ENCODE data around the gene SMIM7.

The SMIM7 gene

DNA sequence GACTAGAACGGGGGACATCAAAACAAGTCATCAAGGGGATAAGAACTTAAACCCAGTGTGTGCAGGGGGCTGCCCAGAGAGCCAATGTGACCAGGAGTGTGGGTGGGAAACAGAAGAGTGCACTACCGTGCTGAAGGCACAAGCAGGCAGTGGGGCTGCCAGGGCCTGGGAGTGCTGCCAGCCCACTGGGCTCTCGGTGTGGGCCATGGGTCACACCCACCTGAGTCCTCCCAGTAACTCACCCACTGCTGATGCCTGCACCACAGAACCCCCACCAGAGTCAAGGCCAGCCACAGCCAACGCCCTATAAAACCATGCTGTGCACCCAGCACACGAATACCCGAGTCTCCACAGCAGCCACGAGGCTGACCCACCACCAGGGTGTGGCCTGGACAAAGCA lies 40.5 kb downstream of the SMIM7 start:
- no peak for TF ChIP-seq EZH2 (optimal IDR thresholded peaks at IDR 0.05; ENCODE audit: low read depth, low read length)
- TF ChIP-seq EZH2phosphoT487 (IDR thresholded peaks at IDR 0.05; ENCODE audit: low read length), result no peak
- TF ChIP-seq CTCF (IDR thresholded peaks at IDR 0.05; ENCODE audit: low read length), result no peak
- Histone ChIP-seq H3K9me3 (replicated peaks; ENCODE audit: insufficient read depth, low read length) (no peaks in the 10 kb centered on the region), H3K4me1 (ENCODE audit: low read length) (peaks cover 13% of the 10 kb centered on the region), H3K79me2 (ENCODE audit: low read length) (peaks cover 100% of the 10 kb centered on the region), H3K27me3 (replicated peaks; ENCODE audit: insufficient read depth, low read length) (no peaks in the 10 kb centered on the region), H2AFZ (ENCODE audit: low read length) (no peak overlapping the region), H3F3A (ENCODE audit: insufficient read depth, low read length) (no peaks in the 10 kb centered on the region), H3K9ac (ENCODE audit: low read length) (no peak overlapping the region), H3K4me3 (ENCODE audit: low read length) (no peak overlapping the region), H3K9me2 (replicated peaks; ENCODE audit: insufficient read depth, low read length) (no peaks in the 10 kb centered on the region), H3K36me3 (replicated peaks; ENCODE audit: insufficient read depth, low read length) (no peaks in the 10 kb centered on the region; the same call in 1 of the 2 replicates), H3K4me2 (ENCODE audit: low read depth, low read length) (no peak overlapping the region), H4K20me1 (ENCODE audit: insufficient read depth, low read length) (peaks cover 88% of the 10 kb centered on the region), H3K27ac (ENCODE audit: low read length) (no peak overlapping the region)
- no peak for DNase-seq

DNA sequence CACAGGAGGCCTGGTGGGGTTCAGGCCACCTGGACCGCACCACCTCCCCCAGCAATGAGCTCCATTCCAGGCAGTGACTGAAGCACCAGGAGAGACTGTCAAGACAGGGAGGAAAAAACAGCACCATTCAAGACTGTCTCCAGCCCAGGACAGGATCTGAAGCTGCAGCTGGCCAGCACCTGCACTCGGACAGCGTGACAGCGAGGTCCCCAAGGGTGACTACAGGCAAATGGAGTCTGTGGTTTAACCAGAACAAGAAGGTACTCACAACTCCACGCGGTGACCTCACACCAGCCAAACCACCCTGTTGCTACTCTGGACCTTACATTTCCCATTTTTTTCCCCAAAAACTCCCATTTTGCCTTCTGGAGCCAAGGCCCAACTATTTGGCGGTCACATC lies 41.7 kb downstream of the SMIM7 start:
- Histone ChIP-seq H4K20me1 (ENCODE audit: insufficient read depth, low read length) (peaks cover 91% of the 10 kb centered on the region), H3K79me2 (ENCODE audit: low read length) (peaks cover 100% of the 10 kb centered on the region), H3K27ac (ENCODE audit: low read length) (no peak overlapping the region), H3F3A (ENCODE audit: insufficient read depth, low read length) (no peaks in the 10 kb centered on the region), H3K9ac (ENCODE audit: low read length) (no peak overlapping the region), H3K9me3 (replicated peaks; ENCODE audit: insufficient read depth, low read length) (no peaks in the 10 kb centered on the region), H3K4me1 (ENCODE audit: low read length) (peaks cover 3% of the 10 kb centered on the region; the same call in 1 of the 2 replicates), H3K4me2 (ENCODE audit: low read depth, low read length) (no peak overlapping the region), H3K27me3 (replicated peaks; ENCODE audit: insufficient read depth, low read length) (no peaks in the 10 kb centered on the region), H3K36me3 (replicated peaks; ENCODE audit: insufficient read depth, low read length) (no peaks in the 10 kb centered on the region), H3K9me2 (replicated peaks; ENCODE audit: insufficient read depth, low read length) (no peaks in the 10 kb centered on the region), H2AFZ (ENCODE audit: low read length) (no peak overlapping the region), H3K4me3 (ENCODE audit: low read length) (no peak overlapping the region)
- no peak for DNase-seq
- TF ChIP-seq EZH2phosphoT487 (IDR thresholded peaks at IDR 0.05; ENCODE audit: low read length) (no peak), CTCF (IDR thresholded peaks at IDR 0.05; ENCODE audit: low read length) (no peak), EZH2 (optimal IDR thresholded peaks at IDR 0.05; ENCODE audit: low read depth, low read length) (no peak)

DNA sequence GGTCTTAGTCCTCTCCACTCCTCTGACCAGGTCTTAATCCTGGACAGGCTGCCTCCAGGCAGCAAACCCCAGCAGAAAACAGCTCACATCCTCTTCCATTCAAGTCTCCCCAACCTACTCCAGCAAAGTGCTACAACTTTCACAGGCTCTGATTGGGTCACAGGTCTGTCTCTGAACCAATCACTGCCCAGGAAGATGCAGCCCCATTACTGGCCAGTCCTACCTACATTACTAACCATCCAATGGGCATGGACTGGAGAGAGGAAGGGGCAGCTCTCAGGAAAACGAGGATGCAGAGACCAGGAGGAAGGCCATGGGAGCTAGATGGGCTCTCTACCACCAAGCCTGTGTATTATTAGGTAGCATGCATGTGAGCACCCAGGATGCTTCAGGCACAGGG lies 44.1 kb downstream of the SMIM7 start:
- H3K4me2 ChIP-seq (ENCODE audit: low read depth, low read length), result no peak overlapping the region
- TF ChIP-seq EZH2 (optimal IDR thresholded peaks at IDR 0.05; ENCODE audit: low read depth, low read length) (no peak), CTCF (IDR thresholded peaks at IDR 0.05; ENCODE audit: low read length) (no peak), EZH2phosphoT487 (IDR thresholded peaks at IDR 0.05; ENCODE audit: low read length) (no peak)
- no peaks in the 10 kb centered on the region for H3F3A ChIP-seq (ENCODE audit: insufficient read depth, low read length)
- H3K79me2 ChIP-seq (ENCODE audit: low read length), result peaks cover 100% of the 10 kb centered on the region
- no peaks in the 10 kb centered on the region for H3K9me2 ChIP-seq (replicated peaks; ENCODE audit: insufficient read depth, low read length)
- DNase-seq, result no peak
- H3K27ac ChIP-seq (ENCODE audit: low read length), result no peak overlapping the region
- H2AFZ ChIP-seq (ENCODE audit: low read length), result no peak overlapping the region
- peaks cover 83% of the 10 kb centered on the region for H4K20me1 ChIP-seq (ENCODE audit: insufficient read depth, low read length)
- H3K9ac ChIP-seq (ENCODE audit: low read length), result no peak overlapping the region
- no peaks in the 10 kb centered on the region for H3K36me3 ChIP-seq (replicated peaks; ENCODE audit: insufficient read depth, low read length)
- no peak overlapping the region for H3K4me3 ChIP-seq (ENCODE audit: low read length)
- 0 out of 2 replicates have a peak, but pooled peaks cover 4% of the 10 kb centered on the region for H3K4me1 ChIP-seq (ENCODE audit: low read length)
- H3K27me3 ChIP-seq (replicated peaks; ENCODE audit: insufficient read depth, low read length), result no peaks in the 10 kb centered on the region
- no peaks in the 10 kb centered on the region for H3K9me3 ChIP-seq (replicated peaks; ENCODE audit: insufficient read depth, low read length)
